HL-60 (cell line): Measurements from ENCODE around the gene MPST.

ENCODE experiments used
- GABPA ChIP-seq: IDR thresholded peaks from 2 replicates; pipeline ENCODE4 v1.6.1; 2012; ENCODE audit warnings: low read depth
- POLR2AphosphoS5 ChIP-seq: IDR thresholded peaks from 2 replicates; pipeline ENCODE4 v1.6.1; 2012; ENCODE audit warnings: low read depth
- SPI1 ChIP-seq: IDR thresholded peaks from 2 replicates; pipeline ENCODE4 v1.6.1; 2012; ENCODE audit warnings: low read depth, mild to moderate bottlenecking, borderline replicate concordance
- TF ChIP-seq, protein P1 (sequence below): IDR thresholded peaks from one replicate; pipeline ENCODE4 v1.5.1; 2011; ENCODE audit warnings: low read length, control low read depth, inconsistent platforms; ENCODE audit not compliant: insufficient read depth

DNA sequence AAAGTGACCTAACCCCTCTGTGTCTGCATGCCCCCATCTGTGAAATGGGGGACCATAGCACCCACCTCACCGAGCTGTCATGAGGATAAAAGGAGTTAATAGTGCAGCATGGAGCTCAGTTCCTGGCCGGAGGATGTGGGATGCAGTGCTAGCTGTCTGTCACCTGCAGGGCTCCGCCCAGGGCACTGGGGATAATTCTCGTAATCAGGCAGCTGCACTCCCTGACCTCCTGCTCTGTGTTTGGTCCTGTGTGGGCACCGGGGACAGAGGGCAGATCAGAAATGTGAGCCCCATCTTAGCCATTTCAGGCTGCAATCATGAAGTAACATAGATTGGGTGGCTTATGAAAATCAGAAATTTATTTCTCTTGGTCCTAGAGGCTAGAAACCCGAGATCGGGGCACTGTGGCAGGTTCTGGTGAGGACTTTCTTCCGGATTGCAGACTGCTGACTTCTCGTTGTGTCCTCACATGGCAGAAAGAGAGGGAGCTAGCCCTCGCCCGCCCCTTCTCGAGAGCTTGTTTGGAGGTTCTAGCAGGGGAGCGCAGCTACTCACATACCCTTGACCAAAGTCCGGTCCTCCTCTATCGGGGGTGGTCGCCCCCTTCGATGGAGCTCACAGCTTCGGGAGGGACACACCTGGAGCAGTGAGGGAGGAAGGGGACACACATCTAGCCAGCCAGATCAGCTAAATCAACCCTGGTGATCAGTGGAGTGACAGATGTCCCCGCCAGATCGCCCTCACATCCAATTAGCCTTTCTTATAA is 35.2 kb downstream of the MPST start:
- TF ChIP-seq POLR2AphosphoS5 (no peak), SPI1 (no peak), GABPA (no peak)
- TF ChIP-seq, protein P1, sequence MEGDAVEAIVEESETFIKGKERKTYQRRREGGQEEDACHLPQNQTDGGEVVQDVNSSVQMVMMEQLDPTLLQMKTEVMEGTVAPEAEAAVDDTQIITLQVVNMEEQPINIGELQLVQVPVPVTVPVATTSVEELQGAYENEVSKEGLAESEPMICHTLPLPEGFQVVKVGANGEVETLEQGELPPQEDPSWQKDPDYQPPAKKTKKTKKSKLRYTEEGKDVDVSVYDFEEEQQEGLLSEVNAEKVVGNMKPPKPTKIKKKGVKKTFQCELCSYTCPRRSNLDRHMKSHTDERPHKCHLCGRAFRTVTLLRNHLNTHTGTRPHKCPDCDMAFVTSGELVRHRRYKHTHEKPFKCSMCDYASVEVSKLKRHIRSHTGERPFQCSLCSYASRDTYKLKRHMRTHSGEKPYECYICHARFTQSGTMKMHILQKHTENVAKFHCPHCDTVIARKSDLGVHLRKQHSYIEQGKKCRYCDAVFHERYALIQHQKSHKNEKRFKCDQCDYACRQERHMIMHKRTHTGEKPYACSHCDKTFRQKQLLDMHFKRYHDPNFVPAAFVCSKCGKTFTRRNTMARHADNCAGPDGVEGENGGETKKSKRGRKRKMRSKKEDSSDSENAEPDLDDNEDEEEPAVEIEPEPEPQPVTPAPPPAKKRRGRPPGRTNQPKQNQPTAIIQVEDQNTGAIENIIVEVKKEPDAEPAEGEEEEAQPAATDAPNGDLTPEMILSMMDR: no peak
